CD4-positive, alpha-beta T cell treated with Interferon alpha-2 for 1 hour (primary cell): ENCODE results near the gene ERC1.
"Not testable (repeated sequence)": the region's sequence is repeated elsewhere in the genome, so short reads cannot be mapped to it uniquely, and the experiment has no call there.

Experiments
- DNase-seq, 2 donors: peaks; one replicate each; pipeline ENCODE4 v3.0.0-alpha.2; 2020 to 2022

The ERC1 gene

DNA sequence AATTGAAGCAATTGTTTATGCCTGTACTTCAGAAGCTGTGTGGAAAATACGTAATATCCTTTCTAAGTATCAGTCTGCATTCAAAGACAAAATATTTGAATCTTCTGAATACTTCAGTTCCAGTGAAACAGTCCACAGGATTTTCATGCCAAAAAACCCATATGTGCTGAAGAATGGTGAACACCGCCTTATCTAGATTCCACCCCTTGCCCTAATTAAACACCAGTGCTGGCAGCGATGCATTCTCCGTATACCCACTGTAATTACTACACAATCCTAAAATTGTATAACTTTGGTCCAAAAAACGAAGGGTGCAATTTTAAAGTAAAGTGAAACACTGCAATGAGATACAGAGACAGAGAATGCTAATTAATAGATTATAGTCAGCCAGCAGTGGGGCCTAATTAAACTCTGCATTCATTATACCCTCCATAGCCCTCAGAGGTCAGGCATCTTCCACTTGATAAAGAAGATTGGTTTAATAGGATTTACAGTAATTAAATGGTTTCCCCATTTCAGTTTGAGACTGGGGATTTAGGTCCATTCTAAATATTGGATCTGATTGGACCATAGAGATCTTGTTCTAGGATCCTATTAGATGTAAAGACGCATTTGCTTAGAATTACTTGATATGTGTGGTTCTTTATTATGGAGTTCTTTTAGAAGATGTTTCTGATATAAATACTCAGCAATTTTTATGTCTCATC, 43.9 kb downstream of the ERC1 start:
- no peak for DNase-seq

DNA sequence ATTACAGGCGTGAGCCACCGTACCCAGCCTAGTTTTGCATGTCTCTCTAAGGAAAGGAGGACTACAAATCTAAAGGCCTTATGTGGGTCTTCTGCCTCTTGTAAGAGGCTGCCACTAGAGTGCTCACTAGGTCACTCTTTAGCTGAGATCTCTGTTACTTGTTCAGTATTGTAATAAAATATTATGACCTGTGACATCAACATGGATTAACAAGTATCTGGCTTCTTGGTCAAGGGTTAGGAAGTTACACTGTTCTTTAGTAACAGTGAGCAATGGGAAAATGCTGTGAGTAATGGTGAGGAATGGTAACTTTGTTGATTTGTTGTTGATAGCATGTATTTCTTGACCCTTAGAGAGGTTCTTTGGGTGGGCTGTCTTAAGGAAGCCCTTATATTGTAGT, 50.5 kb downstream of the ERC1 start:
- no peak for DNase-seq

DNA sequence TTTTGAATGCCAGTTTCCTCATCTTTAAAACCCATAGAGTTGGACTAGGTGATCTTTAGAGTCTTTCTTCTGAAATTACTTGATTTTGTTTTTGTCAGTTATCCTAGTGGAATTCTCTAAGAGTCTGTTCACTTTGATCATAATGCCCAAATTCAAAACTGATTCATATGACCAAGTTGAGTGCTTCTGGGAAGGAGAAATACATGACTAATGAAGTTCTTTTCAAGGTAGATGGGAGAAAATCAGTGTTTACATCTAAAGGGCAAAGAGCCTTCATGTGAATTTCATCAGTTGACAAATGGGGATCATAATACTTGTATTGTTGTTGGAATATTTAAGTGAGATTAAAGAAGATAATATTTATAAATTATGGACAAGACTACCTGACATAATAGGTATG, 53.2 kb downstream of the ERC1 start:
- DNase-seq, result no peak

DNA sequence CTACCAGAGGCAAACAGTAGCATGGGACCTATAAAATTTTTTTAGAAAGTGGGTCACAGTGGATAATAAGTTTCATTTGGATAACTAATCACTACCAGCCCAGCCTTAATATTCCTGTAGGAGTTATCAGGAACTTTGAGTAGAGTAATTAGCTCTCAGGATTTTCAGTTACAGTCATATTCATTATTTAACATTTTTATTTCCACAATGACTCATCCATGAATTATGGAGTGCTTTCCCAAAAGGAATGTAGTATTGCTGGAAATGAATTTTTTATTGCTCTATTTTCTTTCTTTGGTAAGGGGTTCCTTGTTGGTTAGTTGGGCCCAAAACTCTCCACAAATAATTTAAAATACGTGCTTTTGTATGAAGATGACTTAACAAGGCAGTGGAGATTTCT, 53.7 kb downstream of the ERC1 start:
- DNase-seq, result no peak

DNA sequence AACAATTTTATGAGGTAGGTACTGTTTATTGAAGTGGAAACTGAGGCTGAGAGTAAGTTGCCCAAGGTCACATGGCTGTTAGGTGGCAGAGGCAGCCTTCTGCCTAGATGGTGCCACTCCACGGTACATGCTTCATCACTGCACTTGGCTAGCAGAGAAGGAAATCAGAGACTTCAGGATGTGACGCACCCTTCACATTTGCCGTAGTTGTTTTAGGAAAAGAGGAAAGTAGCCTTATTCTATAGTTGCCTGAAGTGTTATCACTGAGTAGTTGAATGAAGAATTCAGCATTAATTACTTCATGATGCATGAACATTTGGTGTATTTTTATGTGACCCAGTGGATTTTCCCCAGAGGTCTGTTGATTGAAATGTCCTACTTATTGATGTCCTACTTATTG, 55.7 kb downstream of the ERC1 start:
- no peak for DNase-seq

DNA sequence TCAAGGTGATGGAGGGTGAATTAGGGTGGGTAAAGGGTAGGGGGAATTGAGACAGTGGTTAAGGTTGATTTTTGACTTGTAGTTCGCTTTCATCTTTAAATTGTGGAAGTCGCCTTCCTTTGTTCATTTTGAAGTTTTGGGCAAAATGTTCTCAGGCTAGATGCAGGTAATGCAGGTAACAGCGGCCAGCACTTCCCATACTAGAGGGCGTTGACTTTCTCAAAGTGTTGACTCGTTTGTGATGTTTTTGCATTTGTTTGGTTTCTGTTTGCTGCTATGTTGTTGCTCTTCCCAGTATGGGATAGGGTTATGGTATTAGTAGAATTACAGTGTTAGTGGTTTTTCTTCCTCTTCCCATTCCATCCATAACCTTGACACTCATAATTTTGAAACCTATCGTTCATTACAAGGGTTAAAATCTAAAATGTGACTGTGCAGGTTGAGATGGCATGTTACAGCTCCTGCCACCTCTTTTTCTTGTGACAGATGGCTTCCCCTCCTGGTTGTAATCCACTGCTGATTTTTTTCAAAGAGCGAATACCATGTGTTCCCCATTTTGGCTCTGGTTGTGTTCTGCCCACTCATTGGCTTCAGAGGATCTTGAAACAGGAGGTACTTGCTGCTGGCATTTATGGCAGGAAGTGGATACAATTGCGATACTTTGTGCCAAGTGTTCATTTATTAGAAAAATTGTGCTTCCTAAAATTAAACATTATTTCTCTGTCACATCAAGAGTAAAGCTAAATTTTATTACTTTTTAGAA, 57.1 kb downstream of the ERC1 start:
- peak; percentile 2 to 6 for DNase-seq

DNA sequence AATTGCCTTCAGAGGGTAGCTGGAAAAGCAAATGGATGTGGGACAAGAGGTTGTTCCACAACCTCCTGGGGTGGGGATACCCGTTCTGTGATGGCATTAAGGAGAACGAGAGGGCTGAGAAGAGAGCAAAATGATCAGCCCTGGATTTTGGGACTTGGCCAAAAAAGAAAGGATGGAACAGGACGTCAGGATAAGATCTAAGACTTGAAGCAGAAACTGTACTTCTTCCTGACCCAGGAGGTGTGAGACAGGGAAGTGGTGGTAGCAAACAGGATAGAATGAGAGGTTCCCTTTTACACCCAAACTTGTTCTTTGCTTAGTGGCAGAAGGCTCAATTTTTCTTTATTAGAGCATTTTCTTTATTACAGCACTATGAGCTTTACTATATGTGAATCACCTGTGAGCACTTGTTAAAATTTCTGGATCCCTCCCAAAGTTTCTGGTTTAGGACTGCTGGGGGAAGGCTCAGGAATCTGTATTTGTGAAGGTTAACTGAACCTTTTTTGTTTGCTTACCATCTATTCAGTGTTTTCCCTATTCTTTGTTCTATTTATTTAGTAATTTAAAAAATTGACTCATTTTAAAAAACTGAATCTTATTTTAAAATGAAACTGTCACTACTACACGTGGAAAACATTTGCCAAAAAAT, 59.2 kb downstream of the ERC1 start:
- DNase-seq, result no peak

DNA sequence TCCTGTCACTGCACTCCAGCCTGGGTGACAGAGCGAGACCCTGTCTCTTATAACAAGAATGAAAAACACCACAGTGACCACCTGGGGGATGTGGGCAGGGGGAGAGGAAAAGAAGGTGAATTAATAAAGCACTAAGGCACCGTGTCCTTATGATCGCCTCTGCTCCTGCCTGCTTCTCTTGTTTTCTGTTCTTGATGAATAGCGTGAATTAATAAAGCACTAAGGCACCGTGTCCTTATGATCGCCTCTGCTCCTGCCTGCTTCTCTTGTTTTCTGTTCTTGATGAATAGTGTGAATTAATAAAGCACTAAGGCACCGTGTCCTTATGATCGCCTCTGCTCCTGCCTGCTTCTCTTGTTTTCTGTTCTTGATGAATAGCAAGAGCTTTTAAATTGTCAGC, 60.6 kb downstream of the ERC1 start:
- DNase-seq, result not testable (repeated sequence)

DNA sequence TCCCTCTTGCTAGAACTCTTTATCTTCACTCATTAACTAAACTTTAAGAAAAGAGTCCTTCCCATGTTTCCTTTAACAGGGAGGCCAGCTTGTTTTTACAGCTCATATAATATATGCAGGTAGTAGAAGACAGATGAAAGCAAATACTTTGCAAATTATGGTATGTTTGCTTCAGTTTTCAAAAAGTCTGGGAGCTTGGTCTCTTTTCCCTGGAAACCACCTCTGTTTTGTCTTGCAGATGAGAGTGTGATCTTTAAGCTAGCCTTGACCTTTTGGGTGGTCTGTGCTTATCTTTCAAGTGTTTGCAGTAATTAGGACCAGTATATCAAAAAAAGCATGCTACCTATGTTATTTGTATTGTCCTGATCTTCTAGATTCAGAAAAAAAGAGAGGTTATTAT, 62.7 kb downstream of the ERC1 start:
- no peak for DNase-seq

DNA sequence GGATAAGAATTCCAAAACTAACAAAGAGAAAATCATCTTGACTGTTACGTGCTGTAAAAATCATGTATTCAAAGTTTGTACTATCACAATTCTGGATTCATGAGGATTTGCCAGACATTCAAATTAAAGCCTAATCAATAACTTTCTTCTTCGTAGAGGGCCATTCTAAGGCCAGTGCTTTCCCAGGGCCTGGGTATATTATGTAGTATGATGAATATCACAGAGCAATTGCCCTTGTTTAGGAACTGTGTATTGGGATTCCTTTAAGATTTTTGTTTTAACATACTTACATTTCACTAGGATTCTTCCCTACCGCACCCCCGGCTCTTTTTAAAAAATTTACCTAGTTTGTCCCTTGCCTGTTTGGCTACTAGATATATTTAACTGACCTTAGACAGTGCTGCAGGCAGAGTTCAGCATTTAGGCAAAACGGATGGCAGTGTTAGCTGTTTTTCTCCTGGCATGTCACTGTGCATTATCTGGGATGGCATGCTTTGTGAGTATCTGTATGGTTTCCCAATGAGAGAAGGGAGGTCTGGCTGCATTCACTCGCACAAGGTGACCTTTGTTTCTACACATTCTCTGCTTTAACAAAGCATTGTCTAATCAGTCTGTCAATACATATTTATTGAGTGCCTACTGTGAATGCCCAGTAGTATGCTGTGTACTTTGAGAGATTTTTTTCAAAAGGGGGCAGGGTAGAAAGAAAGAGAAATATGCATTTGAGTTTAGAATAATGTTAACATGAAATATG, 63.3 kb downstream of the ERC1 start:
- no peak for DNase-seq

DNA sequence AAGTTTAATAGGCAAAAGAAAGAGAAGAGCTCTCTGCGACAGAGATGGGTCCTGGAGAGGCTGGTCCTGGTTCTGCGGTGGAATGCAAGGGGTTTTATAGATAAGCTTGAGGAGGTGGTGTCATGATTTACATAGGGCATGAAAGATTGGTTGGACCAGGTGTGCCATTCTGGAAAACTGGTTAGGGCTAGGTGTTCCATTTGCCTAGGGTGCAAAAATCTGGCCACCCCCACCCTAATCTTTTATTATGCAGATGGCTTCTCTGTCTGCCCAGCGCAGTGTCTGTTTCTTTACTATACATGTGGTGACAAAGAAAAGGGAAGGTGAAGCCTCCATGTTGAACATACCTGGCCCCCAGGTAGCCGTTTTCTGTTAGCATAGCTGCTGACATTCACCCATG, 65.4 kb downstream of the ERC1 start:
- DNase-seq, result no peak

DNA sequence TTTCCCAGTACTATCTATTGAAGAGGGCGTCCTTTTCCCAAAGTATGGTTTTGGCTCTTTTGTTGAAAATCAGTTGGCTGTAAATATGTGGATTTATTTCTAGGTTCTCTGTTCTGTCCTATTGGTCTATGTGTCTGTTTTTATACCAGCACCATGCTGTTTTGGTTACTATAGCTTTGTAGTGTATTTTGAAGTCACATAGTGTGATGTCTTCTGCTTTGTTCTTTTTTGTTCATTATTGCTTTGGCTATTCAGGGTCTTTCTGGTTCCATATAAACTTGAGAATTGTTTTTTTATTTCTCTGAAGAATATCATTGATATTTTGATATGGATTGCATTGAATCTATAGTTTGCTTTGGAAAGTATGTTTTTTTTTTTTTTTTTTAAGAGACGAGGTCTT, 67.4 kb downstream of the ERC1 start:
- DNase-seq, result no peak

DNA sequence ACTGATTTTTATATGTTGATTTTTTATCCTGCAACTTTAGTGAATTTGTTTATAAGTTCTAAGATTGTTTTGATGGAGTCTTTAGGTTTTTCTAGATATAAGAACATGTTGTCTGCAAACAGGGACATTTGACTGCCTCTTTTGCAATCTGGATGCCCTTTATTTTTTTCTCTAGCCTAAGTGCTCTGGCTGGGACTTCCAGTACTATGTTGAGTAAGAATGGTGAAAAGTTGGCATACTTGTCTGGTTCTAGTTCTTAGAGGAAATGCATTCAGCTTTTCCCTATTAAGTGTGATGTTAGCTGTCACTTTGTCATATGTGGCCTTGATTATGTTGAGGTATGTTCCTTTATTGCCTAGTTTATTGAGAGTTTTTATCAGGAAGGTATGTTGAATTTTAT, 68.1 kb downstream of the ERC1 start:
- DNase-seq, result no peak

DNA sequence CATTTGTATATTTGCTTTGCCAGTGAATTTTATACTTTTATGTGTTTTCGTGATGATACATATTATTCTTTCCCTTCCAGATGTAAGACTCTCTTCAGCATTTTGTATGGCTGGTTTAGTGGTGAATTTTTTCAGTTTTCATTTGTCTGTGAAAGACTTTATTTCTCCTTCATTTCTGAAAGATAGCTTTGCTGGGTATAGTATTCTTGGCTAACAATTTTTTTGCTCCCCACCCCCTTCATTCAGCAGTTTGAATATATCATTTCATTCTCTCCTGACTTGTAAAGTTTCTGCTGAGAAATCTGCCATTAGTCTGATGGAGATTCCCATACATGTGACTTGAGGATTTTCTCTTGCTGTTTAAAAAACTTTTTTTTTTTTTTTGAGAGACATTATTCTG, 72.8 kb downstream of the ERC1 start:
- DNase-seq, result no peak

DNA sequence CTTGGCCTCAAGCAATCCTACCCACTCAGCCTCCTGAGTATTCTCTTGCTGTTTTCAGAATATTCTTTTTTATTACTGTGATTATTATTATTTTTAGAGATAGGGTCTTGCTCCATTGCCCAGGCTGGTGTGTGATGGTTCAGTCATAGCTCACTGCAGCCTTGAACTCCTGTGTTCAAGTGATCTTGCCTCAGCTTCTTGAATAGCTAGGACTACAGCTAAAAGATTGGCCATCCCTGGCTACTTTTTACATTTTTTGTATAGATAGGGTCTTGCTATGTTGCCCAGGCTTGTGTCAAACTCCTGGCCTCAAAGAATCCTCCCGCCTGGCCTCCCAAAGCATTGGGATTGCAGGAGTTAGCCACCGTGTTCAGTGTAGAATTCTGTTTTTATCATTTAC, 73.3 kb downstream of the ERC1 start:
- no peak for DNase-seq

DNA sequence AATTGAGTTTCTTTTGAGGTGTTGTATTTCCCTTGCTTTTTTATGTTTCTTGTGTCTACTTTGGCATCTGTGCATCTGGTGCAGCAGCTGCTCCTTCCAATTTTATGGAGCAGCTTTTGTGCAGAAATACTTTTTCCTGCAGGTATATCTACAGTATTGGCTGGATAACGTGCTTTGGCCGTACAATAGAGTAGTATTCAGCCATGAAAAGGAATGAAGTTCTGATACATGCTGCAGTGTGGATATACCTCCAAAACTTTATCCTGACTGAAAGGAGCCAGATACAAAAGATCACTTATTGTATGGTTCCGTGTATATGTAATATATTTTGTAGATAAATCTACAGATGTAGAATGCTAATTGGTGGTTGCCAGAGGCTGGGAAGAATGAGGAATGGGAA, 74.6 kb downstream of the ERC1 start:
- no peak for DNase-seq

DNA sequence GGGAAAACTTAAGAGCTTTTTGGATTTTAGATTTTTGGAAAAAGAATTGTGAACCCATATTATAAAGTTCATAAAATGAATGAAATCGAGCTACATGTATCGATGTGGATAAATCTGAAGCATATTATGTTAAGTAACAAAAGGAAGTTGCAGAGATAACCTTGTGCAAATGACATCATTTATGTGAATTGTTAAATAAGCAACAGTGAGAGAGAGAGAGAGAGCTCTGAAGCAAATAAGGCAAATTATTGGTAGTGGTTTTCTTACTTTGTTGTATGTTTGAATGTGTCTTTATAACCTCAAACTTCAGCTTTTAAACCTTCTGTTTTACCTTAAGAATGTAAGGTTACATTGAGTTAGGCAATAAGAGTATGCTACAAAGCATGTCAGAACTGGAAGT, 78.8 kb downstream of the ERC1 start:
- DNase-seq, result no peak

DNA sequence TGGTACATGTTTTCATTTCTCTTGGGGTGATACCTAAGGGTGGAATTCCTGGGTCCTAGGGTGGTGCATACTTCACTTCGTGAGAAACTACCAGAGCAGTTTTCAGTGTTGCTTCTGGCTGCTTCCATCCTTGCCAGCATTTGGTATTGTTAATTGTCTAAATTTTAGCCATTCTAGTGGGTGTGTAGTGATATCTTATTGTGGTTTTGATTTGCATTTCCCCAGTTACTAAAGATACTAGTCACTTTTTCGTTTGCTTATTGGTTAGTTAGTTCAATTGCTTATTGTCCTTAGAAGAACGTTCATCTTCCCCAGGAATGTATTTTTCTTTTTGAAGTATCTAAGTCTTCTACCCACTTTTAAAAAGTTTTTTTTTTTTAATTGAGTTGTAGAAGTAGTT, 80.2 kb downstream of the ERC1 start:
- DNase-seq, result no peak

DNA sequence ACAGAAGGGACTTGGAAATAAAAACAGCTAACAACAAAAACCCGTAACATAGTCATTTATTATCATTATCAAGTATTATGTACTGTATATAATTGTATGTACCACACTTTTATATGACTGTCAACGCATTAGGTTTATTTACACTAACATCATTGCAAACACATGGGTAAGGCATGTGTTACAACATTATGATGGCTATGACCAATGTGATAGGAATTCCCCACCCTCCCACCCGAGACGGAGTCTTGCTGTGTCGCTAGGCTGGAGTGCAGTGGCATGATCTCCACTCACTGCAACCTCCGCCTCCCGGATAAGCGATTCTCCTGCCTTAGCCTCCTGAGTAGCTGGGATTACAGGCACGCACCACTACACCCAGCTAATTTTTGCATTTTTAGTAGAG, 82.6 kb downstream of the ERC1 start:
- no peak for DNase-seq

DNA sequence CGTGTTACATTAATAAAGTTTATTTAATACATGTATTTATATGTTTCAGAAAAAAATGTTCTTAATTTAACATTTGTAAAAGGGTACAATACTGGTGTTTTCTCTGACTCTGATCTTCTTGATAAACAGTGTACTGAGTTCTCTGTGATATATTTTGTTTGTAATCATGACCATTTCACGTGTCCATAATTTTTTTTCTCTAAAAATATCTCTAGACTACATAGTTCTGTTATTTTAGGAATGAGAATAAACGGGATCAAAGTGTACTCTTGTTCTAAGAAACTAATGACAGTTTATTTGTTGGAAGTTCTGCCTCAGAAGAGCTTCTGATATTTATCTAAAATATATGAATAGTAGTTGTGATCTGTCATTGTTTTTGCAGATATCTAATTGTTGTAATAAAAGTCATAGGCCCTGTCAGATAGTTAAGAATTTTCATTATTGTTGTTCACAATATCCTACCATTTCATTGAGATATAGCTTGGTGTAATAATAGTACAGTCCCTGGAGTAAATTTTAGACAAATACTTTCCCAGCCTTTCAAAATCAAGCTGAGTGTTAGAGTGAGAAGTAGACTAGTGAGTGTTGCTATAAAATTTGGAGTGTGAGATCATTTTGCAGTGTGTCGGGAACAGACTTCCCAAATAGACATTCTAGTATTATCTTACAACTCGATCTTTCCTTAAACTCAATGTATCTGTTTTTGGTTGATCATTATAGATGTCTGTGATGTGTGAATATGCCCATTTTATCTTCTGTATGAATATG, 86.2 kb downstream of the ERC1 start:
- no peak for DNase-seq

DNA sequence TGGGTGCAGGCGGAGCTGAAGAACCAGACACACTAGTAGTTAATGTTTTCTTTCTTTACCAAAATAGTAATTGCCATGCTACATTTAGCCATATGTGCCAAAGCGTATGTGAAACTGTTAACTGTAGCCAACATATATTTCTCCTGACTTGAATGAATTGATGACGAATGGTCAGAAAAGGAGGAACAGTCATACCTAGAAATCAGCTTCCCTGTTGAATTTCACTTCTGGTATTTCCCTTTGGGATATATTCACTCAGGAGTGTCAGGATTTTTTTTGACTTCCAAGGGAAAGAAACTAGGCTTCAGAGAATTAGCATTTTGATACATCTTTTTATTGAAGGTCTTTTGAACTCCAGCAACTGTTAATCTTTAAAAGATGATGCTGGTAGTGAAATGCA, 87.0 kb downstream of the ERC1 start:
- DNase-seq, result no peak

DNA sequence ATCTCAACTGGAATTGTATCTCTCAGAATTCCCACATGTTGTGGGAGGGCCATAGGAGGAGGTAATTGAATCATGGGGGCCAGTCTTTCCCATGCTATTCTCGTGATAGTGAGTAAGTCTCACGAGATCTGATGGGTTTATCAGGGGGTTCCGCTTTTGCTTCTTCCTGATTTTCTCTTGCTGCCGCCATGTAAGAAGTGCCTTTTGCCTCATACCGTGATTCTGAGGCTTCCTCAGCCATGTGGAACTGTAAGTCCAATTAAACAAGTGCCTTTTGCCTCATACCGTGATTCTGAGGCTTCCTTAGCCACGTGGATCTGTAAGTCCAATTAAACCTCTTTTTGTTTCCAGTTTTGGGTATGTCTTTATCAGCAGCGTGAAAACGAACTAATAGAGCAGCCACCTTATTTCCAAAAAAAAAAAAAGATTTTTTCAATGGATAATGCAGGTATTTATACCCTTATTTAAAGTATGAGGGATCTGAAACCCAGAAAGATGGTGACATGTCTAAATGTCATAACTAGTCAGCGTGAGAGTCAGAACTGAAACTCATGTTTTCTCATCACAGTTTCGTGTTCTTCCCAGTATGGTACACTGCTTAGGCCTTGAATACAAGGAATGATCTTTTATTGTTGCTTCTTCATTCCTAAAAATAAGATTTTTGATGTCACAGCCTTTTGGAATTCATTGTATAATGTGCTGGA, 89.6 kb downstream of the ERC1 start:
- DNase-seq, result no peak
